Measurements from ENCODE around the gene NUCKS1.

GRCh38 chr1:205766570-205766969, 16.6 kb upstream of the NUCKS1 start:
- no peak for TF ChIP-seq NRF1 (IDR thresholded peaks at IDR 0.05; ENCODE audit: low read depth, low read length)
- no peak for TF ChIP-seq CTCF (IDR thresholded peaks at IDR 0.05; ENCODE audit: control extremely low read depth in 1 of 3, insufficient read depth in 1 of 3, low read depth in 1 of 3, low read length in 3 of 3)
- TF ChIP-seq CHD2 (IDR thresholded peaks at IDR 0.05; ENCODE audit: low read length), result no peak
- TF ChIP-seq JUN (IDR thresholded peaks at IDR 0.05; ENCODE audit: low read depth, low read length), result no peak
- TF ChIP-seq POLR2AphosphoS5 (IDR thresholded peaks at IDR 0.05; ENCODE audit: low read depth, low read length), result no peak
- TF ChIP-seq POLR2A (IDR thresholded peaks at IDR 0.05; ENCODE audit: control extremely low read depth in 1 of 2, low read depth in 2 of 2, low read length in 2 of 2), result no peak
- TF ChIP-seq RXRA (IDR thresholded peaks at IDR 0.05; ENCODE audit: insufficient read depth, low read depth, low read length), result no peak
- TF ChIP-seq ZNF274 (IDR thresholded peaks at IDR 0.05; ENCODE audit: borderline replicate concordance, extremely low read depth, low read length), result no peak
- TF ChIP-seq SP4 (IDR thresholded peaks at IDR 0.05; ENCODE audit: low read length), result no peak
- TF ChIP-seq RAD21 (IDR thresholded peaks at IDR 0.05 in 1 of 2, conservative IDR thresholded peaks at IDR 0.05 in 1 of 2; ENCODE audit: low read depth in 2 of 2, low read length in 2 of 2), result no peak

Measured in H1 (cell line).